Measurements from ENCODE around the gene GABBR2.

GABBR2 gene

DNA sequence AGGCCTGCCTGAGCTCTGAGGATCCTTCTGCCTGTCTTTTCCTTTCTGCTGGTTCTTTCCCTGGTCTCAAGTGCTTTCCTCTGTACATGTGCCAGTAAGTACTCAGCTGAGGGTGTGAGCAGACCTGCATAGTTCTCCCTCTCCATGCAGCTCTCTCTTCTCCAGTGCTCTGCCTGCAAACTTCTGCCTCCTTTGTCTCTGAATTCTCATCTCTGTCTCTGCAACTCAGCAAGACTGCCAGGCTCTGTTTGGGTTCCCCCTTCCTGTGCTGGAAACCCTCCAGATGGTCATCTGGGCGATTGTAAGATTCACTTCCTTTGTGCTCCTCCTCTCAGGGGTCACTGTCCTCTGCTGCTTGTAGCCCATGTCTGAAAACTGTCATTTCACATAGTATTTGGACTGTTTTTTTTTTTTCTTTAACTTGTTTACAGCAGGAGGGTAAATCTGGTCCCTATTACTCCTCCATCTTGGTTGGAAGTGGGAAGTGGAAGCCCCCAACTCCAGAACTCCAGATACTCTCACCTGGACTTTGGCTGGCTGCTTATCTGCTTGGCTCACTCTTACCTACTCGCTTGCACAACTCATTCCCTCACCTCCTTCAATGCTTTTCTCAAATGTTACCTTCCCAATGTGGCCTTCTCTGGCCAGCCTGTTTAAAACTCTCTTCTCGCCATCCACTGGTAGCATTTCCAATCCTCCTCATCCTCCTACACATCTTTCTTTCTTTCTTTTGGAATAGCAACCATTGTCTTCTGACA lies 278.0 kb downstream of the GABBR2 start:
- H3K4me1 ChIP-seq (ENCODE audit: insufficient read depth, low read length), result no peaks in the 10 kb centered on the region
- no peaks in the 10 kb centered on the region for H3K9me3 ChIP-seq (ENCODE audit: insufficient read depth, low read depth, low read length)
- no peak overlapping the region for H3K9ac ChIP-seq (ENCODE audit: low read depth, low read length)
- WGBS, result 92% methylated on average over 3 of the region's 3 CpGs
- no peak overlapping the region for H3K27ac ChIP-seq (ENCODE audit: low read depth, low read length)
- no peak overlapping the region for H3K4me3 ChIP-seq (ENCODE audit: low read length)
- H3K27me3 ChIP-seq (ENCODE audit: insufficient read depth, low read length), result no peaks in the 10 kb centered on the region
- H3K36me3 ChIP-seq (ENCODE audit: insufficient read depth, low read length), result no peaks in the 10 kb centered on the region

DNA sequence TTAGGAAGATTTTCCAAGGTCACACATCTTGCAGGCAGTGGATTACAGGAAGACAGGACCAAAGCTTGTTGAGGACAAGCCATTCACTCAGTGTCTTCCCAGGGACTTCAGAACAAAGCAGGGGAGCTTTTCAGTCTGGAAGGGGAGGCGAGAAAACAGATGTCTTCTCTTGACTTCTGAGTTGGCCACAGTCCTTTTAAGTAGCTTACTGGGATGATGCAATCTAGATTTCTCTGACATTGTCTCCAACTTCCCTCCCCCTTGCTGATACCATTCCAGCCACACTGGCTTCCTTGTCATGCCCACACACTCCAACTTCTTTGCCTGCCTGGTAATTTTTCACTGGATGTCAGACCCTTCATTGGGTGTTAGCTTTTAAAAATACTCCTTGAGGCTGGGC lies 279.1 kb downstream of the GABBR2 start:
- Histone ChIP-seq H3K9me3 (ENCODE audit: insufficient read depth, low read depth, low read length) (no peaks in the 10 kb centered on the region), H3K27ac (ENCODE audit: low read depth, low read length) (no peak overlapping the region), H3K4me3 (ENCODE audit: low read length) (no peak overlapping the region), H3K36me3 (ENCODE audit: insufficient read depth, low read length) (no peaks in the 10 kb centered on the region), H3K9ac (ENCODE audit: low read depth, low read length) (no peak overlapping the region), H3K4me1 (ENCODE audit: insufficient read depth, low read length) (no peaks in the 10 kb centered on the region), H3K27me3 (ENCODE audit: insufficient read depth, low read length) (no peaks in the 10 kb centered on the region)
- 100% methylated on average over 1 of the region's 1 CpG for WGBS

DNA sequence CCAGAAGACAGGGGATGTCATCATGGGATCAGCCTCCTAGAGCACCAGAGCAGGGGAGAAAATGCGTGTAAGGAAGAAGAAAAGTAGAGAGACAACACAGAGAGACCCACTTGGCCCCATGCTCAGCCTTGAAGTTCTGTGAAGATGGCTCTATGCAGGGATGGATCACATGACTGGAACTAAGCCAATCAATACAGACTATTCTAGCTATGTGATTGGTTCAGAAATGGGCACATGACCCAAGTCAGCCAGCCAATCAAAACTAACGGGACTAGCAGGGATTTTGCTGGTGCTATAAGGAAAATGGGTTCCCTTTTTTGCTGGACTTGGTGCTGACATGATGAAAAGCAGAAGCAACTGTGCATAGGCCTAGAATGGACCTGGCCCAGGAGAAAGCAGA lies 280.3 kb downstream of the GABBR2 start:
- WGBS, result 94% methylated on average over 2 of the region's 2 CpGs
- Histone ChIP-seq H3K4me3 (ENCODE audit: low read length) (no peak overlapping the region), H3K4me1 (ENCODE audit: insufficient read depth, low read length) (no peaks in the 10 kb centered on the region), H3K27ac (ENCODE audit: low read depth, low read length) (no peak overlapping the region), H3K9ac (ENCODE audit: low read depth, low read length) (no peak overlapping the region), H3K9me3 (ENCODE audit: insufficient read depth, low read depth, low read length) (no peaks in the 10 kb centered on the region), H3K36me3 (ENCODE audit: insufficient read depth, low read length) (no peaks in the 10 kb centered on the region), H3K27me3 (ENCODE audit: insufficient read depth, low read length) (no peaks in the 10 kb centered on the region)

DNA sequence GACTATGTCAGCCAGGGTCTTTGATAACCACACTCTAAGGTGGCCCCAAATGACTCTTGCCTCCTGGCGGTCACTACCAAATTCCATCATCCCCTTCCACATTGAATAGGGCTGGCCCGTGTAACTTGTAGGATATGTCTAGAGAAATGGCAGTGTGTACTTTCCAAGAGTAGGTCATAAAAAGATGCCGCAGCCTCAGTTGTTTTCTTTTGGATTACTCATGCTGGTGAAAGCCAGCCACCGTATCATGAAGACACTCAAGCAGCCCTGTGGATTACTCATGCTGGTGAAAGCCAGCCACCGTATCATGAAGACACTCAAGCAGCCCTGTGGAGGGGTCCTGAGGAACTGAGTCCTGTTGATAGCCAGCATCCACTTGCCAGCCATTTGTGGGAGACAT lies 281.2 kb downstream of the GABBR2 start:
- H3K27me3 ChIP-seq (ENCODE audit: insufficient read depth, low read length), result no peaks in the 10 kb centered on the region
- H3K4me1 ChIP-seq (ENCODE audit: insufficient read depth, low read length), result no peaks in the 10 kb centered on the region
- 93% methylated on average over 5 of the region's 5 CpGs for WGBS
- no peak overlapping the region for H3K9ac ChIP-seq (ENCODE audit: low read depth, low read length)
- no peak overlapping the region for H3K4me3 ChIP-seq (ENCODE audit: low read length)
- H3K9me3 ChIP-seq (ENCODE audit: insufficient read depth, low read depth, low read length), result no peaks in the 10 kb centered on the region
- H3K27ac ChIP-seq (ENCODE audit: low read depth, low read length), result no peak overlapping the region
- H3K36me3 ChIP-seq (ENCODE audit: insufficient read depth, low read length), result no peaks in the 10 kb centered on the region

DNA sequence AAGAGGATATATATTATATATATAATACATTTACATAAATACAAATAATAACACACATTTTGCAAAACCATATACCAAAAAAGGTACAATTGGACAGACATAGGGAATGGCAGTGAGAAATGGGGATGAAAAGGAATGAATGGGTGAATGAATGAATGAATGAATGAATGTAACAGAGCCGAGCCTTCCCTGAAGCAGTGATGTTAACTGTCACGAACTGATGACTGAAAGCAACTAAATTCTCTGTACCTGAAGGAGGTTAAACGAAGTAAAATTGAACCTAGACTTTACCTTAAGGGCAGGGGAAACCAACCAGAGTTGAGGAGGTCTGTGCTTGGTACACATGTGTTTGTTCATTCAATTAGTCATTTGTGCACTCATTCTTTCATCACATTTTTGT lies 283.7 kb downstream of the GABBR2 start:
- Histone ChIP-seq H3K36me3 (ENCODE audit: insufficient read depth, low read length) (no peaks in the 10 kb centered on the region), H3K27me3 (ENCODE audit: insufficient read depth, low read length) (no peaks in the 10 kb centered on the region), H3K4me1 (ENCODE audit: insufficient read depth, low read length) (no peaks in the 10 kb centered on the region), H3K4me3 (ENCODE audit: low read length) (no peak overlapping the region), H3K9ac (ENCODE audit: low read depth, low read length) (no peak overlapping the region), H3K9me3 (ENCODE audit: insufficient read depth, low read depth, low read length) (no peaks in the 10 kb centered on the region), H3K27ac (ENCODE audit: low read depth, low read length) (no peak overlapping the region)
- 91% methylated on average over 3 of the region's 3 CpGs for WGBS

DNA sequence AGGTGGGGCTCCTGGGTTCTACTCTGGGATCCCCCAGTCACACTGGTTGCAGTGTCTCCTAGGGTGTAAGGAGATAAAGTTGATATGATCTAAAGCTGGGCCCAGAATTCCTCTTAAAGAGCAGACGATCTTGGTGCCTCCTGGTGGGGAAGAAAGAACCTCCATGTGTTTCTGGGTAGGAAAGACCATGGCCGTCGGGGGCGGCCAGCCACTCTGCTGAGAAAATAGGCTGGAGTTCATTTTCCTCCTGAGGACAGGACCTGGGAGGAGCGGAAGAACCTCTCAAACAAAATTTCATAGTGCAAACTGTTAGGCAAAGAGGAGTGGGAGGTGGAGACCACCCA lies 289.5 kb downstream of the GABBR2 start:
- Histone ChIP-seq H3K27me3 (ENCODE audit: insufficient read depth, low read length) (no peaks in the 10 kb centered on the region), H3K36me3 (ENCODE audit: insufficient read depth, low read length) (no peaks in the 10 kb centered on the region), H3K4me3 (ENCODE audit: low read length) (no peak overlapping the region), H3K4me1 (ENCODE audit: insufficient read depth, low read length) (0 out of 2 replicates have a peak, but pooled peaks cover 3% of the 10 kb centered on the region), H3K27ac (ENCODE audit: low read depth, low read length) (no peak overlapping the region), H3K9me3 (ENCODE audit: insufficient read depth, low read depth, low read length) (no peaks in the 10 kb centered on the region), H3K9ac (ENCODE audit: low read depth, low read length) (no peak overlapping the region)
- 91% methylated on average over 5 of the region's 5 CpGs for WGBS

DNA sequence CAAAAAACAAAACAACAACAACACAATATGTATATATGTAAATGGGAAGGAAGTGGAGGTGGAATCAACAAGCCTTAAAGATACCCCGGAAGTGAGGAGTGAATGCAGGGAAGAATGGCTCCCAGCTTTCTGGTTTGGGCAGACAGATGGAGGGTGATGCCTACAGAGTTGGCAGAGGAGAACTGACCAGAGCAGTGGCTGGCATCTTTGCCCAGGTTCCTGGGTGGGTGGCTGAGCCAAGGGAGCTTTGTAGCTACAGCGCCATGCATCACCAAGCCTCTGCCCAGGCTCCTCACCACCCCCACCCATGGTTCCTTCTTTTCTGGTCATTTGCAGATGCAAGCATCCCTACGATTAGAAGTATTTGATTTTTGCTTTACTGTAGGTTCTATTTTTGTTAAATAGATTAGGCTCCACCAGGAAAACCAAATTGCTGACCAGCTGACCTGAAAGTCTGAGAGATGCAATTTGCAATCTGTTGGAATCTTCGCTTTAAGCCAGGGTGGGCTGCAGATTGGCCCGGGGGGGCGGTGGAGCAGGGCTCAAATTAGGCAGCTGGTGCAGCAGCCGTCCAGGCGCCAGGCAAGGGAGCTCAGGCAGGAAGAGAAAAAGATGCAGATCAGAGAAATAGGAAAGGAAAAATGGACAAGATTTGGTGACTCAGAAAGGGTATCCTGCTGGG lies 290.0 kb downstream of the GABBR2 start:
- 95% methylated on average over 8 of the region's 8 CpGs for WGBS
- H3K4me3 ChIP-seq (ENCODE audit: low read length), result no peak overlapping the region
- peaks cover 5% of the 10 kb centered on the region; the same call in 1 of the 2 replicates for H3K4me1 ChIP-seq (ENCODE audit: insufficient read depth, low read length)
- H3K27ac ChIP-seq (ENCODE audit: low read depth, low read length), result no peak overlapping the region
- no peak overlapping the region for H3K9ac ChIP-seq (ENCODE audit: low read depth, low read length)
- H3K36me3 ChIP-seq (ENCODE audit: insufficient read depth, low read length), result no peaks in the 10 kb centered on the region
- no peaks in the 10 kb centered on the region for H3K9me3 ChIP-seq (ENCODE audit: insufficient read depth, low read depth, low read length)
- H3K27me3 ChIP-seq (ENCODE audit: insufficient read depth, low read length), result no peaks in the 10 kb centered on the region

DNA sequence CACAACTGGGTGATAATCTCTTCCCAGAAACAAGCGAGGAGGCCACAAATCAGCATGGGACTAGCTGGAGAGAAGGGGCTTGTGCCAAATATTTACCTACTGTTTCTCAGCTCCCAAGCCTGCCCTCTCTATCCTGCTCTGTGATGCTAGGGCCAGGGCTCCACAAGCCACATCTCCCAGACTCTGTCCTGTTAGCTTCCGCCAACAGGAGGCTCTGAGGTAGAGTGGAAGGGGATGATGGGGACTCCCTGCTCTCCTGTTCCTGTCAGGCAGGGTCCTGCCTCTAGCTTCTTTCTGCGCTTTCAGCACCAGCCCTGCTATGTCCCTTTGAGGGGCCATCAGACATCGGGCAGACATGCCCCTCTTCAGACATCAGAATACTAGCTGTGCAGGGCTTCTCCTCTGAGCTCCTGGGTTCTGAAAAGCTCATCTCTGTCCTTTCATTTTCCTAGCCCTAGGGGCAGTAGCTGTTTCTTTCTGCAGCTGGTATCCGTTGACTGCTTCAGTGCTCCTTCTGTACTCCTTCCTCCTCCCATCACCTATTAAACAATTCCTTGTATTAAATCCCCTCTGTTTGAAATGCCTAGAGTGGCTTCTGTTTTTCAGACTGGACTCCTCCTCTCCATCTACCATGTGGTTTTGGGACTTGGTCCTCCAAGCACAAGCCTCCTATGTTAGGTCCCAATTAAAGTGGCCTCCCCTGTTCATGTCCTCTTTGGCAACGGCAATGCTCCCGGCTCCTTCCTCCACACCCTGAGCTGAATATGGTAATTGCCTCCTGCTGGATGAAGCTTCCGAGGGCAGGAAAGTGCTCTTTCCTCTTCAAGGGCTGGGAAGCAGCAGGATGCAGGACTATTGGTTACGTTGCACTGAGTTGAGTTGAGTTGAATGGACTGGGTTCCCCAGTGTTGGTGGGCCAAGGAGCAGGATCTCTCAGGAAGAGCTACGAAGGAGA lies 292.2 kb downstream of the GABBR2 start:
- Histone ChIP-seq H3K27me3 (ENCODE audit: insufficient read depth, low read length) (no peaks in the 10 kb centered on the region), H3K4me1 (ENCODE audit: insufficient read depth, low read length) (peaks cover 14% of the 10 kb centered on the region), H3K36me3 (ENCODE audit: insufficient read depth, low read length) (no peaks in the 10 kb centered on the region), H3K27ac (ENCODE audit: low read depth, low read length) (no peak overlapping the region), H3K4me3 (ENCODE audit: low read length) (no peak overlapping the region), H3K9me3 (ENCODE audit: insufficient read depth, low read depth, low read length) (no peaks in the 10 kb centered on the region), H3K9ac (ENCODE audit: low read depth, low read length) (no peak overlapping the region)
- WGBS, result 72% methylated on average over 10 of the region's 10 CpGs

DNA sequence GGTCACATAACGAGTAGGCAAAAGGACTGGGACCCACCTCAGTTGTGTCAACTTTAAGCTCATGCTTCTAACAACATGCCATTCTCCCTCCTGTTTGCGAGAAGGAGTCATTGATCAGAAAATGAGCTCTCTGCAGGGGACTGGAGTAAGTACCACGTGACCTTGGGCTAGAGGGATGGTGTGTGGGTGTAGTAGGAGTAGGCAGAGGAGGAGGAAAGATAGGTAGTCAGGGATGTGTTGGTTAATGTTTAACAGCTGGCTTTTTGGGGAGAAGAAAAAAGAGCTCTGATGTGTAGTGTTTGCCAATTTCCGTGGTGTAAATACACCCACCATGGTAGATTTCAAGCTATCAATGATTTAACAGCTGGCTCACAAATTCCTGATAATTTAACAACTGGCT lies 293.0 kb downstream of the GABBR2 start:
- Histone ChIP-seq H3K9ac (ENCODE audit: low read depth, low read length) (no peak overlapping the region), H3K9me3 (ENCODE audit: insufficient read depth, low read depth, low read length) (no peaks in the 10 kb centered on the region), H3K27ac (ENCODE audit: low read depth, low read length) (no peak overlapping the region), H3K4me3 (ENCODE audit: low read length) (no peak overlapping the region), H3K27me3 (ENCODE audit: insufficient read depth, low read length) (no peaks in the 10 kb centered on the region), H3K4me1 (ENCODE audit: insufficient read depth, low read length) (peaks cover 14% of the 10 kb centered on the region), H3K36me3 (ENCODE audit: insufficient read depth, low read length) (no peaks in the 10 kb centered on the region)
- WGBS, result 62% methylated on average over 4 of the region's 4 CpGs

DNA sequence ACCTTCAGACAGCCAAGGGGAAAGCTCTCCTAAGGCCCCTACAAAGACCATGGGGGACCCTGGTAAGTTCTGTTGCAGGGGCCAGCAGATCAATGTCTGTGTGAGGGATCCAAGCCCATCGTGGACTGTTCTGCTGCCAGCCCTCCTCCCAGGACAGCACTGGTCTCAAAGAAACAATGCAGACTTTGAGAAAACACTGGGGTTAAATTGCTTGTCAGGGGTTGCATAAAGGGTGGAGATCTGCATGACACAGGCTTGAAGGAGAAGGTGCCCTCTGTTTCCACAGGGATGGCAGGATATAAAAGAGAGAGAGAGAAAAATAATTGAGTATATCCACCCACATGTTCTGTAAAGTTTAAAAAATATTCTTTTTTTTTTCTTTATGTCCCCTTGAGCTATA lies 295.7 kb downstream of the GABBR2 start:
- no peaks in the 10 kb centered on the region for H3K36me3 ChIP-seq (ENCODE audit: insufficient read depth, low read length)
- H3K9me3 ChIP-seq (ENCODE audit: insufficient read depth, low read depth, low read length), result no peaks in the 10 kb centered on the region
- no peaks in the 10 kb centered on the region for H3K27me3 ChIP-seq (ENCODE audit: insufficient read depth, low read length)
- 24% methylated on average over 1 of the region's 1 CpG for WGBS
- no peak overlapping the region for H3K27ac ChIP-seq (ENCODE audit: low read depth, low read length)
- peaks cover 25% of the 10 kb centered on the region for H3K4me1 ChIP-seq (ENCODE audit: insufficient read depth, low read length)
- H3K9ac ChIP-seq (ENCODE audit: low read depth, low read length), result no peak overlapping the region
- H3K4me3 ChIP-seq (ENCODE audit: low read length), result no peak overlapping the region

All from HUES64 (cell line).